ENCODE results near the gene LRBA.
A peak's percentile ranks its signal among the peaks of the same experiment; 100 is the strongest.
"Not testable (repeated sequence)": the region's sequence is repeated elsewhere in the genome, so short reads cannot be mapped to it uniquely, and the experiment has no call there.

LRBA gene

DNA sequence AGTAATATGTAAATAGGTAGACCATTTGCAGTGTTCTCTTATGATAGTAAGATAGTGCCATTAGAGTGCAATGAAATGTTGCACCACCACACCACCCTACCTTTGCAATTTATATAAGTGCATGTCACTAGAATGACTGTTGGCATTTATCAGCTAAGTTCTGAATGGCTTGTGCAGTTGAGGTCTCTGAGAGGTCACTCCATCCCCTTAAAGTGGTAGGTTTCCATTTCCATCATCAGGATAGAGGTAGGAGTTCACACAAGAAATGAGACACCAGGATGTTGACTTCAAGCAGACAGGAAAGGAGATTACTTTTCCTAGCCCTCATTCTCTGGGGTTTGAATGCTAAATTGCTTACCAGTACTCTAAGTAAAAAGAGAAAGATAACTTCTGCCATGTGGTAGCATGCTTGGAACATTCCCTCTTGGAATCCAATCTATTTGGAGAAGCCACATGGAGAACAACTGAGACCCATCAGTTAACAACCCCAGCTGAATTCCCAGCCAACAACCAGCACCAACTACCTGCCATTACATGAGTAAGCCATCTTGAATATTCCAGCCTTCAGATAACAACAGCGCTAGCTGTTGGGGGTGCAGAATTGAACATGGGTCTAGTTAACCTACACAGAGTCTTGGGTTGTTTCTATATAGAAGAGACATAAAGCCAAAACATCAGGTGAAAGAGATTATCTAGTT is 6.7 kb upstream of the LRBA start:
- no peak for DNase-seq

DNA sequence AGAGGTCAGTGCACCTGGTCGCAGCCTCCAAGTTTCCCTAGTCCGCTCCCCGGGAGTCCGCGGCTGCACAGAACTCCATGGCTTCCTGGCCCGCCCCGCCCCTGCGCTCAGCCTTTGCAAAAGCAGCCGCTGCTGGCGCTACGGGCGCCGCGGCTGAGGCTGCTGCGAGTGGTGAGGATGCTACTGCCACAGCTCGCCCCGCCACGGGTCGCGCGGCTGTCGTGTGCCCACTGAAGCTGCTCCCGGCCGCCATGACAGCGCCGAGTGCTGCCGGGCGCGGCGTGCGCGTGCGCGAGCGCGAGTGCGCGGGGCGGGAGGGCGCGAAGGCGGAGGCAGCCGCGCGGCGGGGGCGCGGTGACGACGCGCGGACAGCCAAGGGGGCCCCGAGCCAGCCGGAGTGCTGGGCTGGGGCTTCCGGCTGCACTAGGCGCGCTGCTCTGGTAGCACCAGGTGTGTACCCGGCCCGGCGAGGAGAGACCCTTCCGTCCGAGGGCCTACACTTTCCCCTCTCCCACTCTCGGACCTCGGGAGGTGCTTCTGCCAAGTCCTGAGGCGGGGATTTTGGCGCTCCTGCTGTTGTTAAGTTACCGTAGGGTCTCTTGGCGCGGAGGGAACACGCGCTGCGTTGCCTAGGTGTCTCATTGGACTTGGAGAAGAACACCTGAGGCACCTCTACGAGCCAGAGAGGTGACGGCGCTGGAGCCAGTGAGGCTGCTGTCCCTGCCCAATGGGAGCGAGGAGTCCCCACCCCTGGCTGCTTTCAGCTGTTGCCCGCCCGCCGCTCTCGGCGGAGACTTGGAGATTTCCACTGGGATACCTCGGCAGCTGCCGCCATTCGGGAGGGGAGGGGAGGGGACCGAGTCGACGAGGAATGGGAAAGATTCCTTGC is 619 bp upstream of the LRBA start:
- DNase-seq, result peak; percentile 93 to 97

DNA sequence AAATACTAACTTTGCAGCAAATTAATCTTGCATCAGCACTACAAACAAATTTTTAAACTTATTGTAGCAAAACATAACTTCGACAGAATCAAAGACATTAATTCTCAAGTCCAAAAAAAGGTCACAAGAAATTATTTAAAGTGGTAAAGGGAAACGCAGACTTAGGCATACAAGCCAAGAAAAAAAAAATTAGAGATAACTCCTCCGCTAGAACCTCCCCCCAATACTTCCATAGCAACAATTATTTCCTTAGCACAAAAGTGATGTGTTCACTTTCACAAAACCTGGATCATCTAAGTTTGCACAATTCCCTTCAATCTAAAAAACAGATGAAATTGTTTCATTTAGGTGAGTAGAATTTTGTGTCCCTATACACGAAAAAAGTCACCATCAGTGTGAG is 1.1 kb downstream of the LRBA start:
- DNase-seq, result no peak

DNA sequence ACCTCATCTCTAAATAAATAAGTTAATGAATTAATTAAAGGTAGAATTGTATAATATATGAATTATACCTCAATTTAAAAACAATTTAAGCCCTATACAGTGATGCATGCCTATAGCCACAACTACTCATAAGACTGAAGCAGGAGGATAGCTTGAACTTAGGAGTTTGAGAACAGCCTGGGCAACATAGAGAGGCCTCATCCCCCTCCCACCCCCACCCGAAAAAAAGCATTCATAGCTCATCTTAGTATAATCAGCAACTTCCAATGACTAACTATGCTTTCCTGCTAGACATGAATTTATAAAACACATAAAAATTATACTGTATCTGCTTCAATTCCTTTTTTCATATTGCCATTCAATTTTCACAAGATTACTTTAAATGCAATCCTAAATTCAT is 1.6 kb downstream of the LRBA start:
- DNase-seq, result no peak

DNA sequence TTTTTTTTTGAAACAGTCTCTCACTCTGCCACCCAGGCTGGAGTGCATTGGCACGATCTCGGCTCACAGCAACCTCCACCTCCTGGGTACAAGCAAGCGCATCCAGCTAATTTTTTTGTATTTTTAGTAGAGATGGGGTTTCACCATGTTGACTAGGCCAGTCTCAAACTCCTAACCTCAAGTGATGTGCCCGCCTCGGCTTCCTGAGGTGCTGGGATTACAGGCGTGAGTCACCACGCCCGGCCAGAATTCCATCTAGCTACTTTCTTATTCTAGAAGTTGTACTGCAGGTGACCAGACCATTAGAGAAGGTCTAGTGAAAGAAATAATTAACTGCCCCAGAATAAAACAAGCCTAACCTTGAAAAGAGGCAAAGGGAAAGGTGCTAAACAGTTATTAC is 2.3 kb downstream of the LRBA start:
- DNase-seq, result peak in 1 of 2 experiments; percentile 16

DNA sequence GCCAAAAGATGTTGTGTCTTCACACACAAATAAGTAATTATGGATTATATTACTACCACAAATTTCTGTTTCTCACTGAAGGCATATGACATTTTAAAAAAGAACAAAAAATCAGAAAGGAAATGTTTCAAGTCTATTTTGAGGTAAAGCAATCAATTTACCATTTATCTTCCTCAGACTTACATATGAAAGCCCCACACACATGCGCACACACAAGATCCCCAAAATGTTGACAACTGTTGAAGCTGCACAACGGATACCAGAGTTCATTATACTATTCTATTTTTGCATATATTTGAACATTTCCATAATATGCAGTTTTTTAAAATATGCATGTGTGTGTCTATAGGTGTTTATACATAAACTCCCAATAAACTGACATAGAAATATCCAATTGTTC is 2.7 kb downstream of the LRBA start:
- no peak for DNase-seq

DNA sequence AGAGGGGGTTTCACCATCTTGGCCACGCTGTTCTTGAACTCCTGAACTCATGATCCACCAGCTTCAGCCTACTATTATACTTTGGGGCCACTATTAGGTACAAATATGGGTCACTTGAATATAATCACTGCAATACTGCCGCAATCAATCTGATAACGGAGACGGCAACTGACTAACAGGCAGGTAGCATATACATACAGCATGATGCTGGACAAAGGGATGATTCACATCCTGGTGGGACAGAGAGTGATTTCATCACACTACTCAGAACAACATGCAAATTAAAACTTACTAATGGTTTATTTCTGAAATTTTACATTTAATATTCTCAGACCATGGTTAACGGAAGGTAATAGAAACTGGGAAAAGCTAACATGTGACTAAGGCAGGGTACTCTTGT is 10.9 kb downstream of the LRBA start:
- no peak for DNase-seq

DNA sequence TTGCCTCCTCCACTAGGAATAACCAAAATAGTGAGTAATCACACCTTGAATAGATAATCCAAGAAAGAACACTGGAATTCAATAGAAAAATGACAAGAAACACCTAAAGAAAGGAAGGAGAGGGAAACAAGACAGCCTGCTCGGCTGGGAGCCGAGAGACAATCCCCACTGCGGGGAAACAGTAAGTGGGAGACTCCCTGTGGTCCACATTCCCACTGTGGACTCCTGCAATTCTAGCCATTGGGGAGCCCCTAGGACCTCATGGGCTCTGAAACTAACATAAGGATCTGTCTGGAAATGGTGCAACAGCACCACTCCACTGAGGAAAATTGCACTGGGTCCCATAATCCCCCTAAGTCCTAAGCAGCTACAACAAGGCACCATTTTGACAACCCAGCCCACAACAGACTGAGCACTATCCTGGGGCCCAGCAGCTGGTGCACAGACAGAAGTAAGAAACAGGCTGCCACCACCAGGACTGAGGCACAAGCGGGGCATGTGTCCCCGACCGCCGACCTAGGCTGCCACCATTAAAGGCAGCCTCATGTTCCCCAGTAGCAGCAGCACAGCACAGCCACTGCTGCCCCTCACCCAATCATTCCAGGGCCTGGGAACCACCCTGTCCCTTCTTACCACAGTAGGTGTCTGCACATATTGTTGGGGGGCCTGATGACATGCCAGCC is 14.2 kb downstream of the LRBA start:
- DNase-seq, result no peak

DNA sequence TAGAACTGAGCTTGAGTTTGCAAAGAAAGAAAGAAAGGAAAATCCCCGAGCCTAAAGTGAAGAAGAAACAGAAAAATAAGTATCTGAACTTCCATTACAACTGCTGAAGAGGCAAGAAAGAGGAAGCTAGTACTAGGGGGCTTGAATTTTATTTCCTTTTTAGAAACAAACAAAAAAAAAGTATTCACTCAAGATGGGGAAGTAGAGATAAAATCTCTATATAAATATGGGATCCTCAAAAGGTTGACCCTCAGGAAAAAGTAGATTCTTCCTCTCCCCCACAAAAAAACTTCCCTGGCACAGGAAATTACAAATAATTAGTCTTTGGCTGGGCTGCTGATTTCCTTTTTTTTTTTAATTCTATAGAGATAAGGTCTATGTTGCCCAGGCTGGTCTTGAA is 16.0 kb downstream of the LRBA start:
- no peak for DNase-seq

DNA sequence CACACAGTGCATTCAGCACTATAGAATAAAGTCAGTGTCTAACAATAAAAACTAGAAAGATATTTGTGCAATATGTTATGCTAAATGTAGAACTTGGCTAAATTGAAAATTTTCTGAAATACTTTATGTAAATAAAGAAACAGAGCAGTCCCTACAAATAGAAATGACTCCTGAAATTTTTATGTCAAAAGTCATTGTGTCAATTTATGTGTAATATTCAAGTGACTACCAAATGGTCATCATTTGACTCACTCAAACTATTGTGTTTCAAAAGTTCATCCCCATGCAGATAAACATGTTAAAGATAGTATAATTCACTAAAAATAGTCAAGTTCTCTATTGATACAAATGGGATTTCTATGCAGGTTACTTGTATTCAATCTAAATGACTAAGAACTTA is 17.9 kb downstream of the LRBA start:
- no peak for DNase-seq

DNA sequence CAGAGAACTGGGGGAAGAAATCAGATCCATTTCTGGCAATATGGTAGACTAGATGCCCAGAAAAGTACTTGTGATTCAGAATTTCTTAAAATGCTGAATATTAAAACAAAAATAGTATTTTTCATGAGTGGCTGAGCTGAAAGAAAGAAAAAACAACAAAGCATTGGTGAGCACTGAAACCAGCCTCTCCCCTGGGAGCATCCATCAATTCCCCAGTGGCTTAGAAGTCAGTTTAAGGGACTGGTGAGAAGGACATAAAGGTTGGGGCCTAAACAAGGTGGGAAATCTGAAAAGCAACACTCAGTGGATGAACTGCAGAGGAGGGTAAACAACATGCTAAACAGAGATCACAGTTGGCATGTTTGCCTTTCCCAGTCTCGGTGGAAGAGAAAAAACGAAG is 20.4 kb downstream of the LRBA start:
- DNase-seq, result no peak

DNA sequence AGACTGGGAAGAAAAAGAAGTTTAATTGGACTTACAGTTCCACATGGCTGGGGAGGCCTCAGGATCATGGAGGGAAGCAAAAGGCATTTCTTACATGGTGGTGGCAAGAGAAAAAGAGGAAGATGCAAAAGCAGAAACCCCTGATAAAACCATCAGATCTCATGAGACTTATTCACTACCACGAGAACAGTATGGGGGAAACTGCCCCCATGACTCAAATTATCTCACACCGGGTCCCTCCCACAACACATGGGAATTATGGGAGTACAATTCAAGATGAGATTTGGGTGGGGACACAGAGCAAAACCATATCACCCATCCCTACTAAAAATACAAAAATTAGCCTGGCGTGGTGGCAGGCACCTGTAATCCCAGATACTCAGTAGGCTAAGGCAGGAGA is 21.5 kb downstream of the LRBA start:
- DNase-seq, result not testable (repeated sequence)

DNA sequence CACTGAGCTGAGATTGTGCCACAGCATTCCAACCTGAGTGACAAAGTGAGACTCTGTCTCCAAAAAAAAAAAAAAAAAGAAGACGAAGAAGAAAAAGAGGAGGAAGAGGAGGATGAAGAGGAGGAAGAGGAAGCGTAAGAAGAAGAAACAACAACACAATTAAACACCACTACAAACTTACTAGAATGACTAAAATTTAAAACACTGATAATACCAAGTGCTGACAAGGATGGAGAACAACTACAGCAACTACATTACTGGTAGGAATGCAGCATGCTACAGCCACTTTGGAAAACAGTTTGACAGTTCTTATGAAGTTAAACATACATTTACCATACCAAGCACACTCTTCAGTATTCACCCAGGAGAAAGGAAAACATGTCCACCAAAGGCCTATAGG is 24.1 kb downstream of the LRBA start:
- no peak for DNase-seq

DNA sequence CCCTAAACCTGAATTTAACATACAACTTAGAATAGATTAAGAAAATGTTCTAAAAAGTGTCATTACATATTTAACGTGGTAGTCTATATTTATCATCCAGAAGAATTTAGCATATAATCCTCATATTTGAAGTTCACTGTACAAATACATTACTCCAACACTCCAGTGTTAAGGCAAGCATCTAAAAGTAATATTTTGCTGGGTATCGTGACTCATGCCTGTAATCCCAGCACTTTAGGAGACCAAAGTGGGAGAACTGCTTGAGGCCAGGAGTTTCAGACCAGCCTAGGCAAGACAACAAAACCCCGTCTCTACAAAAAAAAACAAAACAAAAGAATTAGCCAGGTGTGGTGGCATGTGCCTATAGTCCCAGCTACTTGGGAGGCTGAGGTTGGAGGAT is 24.8 kb downstream of the LRBA start:
- no peak for DNase-seq

DNA sequence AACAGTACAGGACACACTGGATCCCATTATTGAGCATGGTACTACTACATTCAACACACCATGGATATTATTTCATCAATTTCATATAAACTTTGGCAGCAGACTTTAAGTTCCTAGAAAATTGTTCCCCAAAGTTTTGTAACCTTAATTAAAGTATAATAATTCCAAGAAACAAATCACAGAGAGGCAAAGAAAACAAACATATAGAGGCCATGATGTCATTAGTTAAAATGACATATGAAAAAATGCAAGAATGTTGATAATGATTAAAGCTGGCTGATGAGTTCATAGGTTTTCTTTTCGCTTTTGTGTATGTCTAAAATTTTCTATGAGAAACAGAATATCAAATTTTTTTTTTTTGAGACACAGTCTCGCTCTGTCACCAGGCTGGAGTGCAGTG is 26.8 kb downstream of the LRBA start:
- no peak for DNase-seq

DNA sequence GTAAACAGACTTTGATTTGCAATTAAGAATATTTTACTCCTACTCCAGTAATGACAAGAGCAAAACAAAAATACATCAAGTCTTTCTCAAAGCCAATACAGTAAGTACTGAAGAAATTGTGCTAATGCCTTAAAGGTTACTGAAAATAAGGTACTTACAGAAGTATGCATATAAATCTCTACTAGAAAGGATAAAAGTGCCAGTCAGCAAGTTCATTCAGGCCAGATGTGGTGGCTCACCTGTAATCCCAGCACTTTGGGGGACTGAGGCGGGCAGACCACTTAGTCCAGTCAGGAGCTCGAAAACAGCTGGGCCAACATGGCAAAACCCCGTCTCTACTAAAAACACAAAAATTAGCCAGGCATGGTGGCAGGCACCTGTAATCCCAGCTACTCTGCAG is 27.9 kb downstream of the LRBA start:
- DNase-seq, result no peak

DNA sequence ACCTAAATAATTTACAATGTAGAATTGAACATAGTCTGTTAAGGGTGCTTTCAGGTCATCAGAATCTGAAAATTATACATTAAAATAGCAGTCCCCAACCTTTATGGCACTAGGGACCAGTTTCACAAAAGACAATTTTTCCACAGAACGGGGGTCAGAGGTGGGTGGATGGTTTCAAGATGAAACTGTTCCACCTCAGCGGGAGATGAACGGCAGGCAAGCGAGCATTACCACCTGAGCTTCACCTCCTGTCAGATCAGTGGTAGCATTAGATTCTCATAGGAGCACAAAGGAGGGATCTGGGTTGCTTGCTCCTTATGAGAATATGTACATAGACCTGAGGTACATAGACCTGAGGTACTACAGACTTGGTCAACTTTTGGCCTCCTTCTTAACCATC is 29.0 kb downstream of the LRBA start:
- no peak for DNase-seq

DNA sequence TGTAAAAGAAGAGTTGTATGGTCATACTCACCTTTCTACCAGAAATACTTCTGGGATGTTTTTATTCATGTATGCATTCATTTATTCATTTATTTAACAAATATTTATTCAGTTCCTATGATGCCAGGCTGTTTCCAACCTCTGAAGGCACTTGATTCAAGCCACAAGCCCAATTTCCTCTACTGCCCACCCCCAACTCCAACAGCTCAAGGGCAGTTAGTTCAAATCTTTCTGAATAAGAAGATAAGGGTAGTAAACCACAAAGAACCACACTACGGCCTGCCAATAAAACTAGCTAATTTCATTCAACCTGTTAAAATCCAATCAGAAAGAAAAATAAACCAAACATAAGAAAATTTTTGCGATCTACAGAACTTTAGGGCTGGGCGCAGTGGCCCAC is 31.2 kb downstream of the LRBA start:
- DNase-seq, result no peak

DNA sequence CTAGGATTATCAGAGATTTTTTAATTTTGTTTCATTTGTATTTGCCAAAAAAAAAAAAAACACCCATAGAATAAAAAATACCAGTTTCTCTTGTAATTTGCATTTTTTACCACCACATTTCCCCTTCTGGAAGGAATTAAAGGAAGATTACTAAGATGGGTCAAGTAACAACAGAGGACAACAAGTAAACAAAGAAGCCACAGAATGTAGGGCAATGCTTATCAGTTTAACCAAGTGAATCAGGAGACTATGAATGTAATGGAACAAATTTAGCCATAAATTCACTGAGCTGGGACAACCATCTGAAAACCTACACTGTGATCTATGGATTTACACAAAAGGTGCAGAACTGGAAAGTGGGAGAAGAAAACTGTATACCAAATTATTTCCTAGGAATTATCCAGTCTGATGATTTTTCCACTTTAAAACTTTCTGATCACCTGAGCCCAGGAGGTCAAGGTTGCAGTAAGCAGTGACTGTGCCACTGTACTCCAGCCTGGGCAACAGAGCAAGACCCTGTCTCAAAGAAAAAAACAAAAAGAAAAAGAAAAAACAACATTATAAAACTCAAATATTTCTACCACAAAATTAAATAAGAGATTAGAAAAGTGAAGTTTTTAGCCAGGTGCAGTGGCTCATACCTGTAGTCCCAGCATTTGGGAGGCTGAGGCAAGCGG is 32.4 kb downstream of the LRBA start:
- DNase-seq, result no peak

DNA sequence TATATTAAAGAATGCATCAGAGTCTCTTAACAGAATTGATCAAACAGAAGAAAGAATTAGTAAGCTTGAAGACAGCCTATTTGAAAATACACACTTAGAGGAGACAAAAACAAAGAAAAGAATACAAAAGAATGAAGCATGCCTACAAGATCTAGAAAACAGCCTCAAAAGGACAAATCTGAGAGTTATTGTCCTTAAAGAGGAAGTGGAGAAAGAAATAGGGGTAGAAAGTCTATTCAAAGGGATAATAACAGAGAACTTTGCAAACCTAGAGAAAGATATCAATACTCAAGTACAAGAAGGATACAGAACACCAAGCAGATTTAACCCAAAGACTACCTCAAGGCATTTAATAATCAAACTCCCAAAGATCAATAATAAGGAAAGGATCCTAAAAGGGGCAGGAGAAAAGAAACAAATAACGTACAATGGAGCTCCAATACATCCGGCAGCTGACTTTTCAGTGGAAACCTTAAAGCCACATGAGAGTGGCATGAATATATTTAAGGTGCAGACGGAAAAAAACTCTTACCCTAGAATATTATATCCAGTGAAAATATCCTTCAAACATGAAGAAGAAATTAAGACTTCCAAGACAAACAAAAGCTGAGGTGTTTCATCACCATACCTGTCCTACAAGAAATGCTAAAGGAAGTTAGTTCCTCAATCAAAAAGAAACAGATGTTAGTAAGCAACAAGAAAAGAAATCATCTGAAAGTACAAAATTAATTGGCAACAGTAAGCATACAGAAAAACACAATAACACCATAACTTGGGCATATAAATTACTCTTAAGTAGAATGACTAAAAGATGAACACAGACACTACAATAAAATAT is 36.1 kb downstream of the LRBA start:
- no peak for DNase-seq

DNA sequence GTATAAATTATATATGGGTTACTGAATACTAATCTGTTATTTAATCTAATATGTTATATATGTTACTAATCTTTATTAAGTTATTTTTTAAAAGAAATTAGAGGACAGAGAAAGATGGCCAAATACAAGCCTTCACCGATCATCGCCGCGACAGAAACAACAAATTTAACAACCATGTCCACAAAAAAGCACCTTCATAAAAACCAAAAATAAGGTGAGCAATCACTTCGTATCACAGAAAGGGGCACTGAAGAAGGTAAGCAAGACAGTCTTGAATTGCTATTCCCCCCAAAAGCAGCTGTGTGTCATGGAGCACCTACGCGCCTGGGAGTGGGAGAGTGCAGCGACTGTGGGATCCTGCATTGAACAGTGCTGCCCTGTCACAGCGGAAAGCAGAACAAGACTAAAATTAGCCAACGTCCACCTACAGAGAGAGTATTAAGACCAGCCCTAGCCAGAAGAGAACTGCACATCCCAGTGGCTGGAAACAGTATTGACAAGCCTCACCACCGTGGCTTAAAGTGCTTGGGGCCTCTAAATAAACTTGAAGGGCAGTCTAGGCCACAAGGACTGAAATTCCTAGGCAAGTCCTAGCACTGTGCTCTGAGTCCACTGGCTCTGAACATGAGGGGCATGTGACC is 38.5 kb downstream of the LRBA start:
- DNase-seq, result no peak

DNA sequence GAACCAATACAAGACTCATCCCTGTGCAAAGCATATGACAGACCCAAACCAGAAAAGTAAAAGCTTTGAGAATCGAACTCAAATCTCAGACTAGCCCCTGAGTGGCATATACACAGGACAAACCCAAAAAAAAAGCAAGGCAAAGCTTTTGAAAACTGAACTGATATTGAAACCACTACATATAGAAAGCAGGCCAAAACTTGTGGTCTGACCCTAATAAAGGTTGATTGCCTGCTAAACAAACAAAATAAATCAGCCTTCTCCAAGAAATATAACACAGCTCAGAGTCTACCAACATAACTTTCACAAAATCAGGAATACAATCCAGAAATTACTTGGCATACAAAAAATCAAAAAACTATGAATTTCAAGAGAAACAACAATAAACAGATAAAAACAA is 40.3 kb downstream of the LRBA start:
- no peak for DNase-seq

Measured in NCI-H526 (cell line).